GM08714 (cell line): ENCODE results near the gene HMGB3.
"Not testable (repeated sequence)": the region's sequence is repeated elsewhere in the genome, so short reads cannot be mapped to it uniquely, and the experiment has no call there.

Experiments
- H3K4me3 ChIP-seq: fragments of 200-500 bp; sonication (Bioruptor generic); 2 replicates; pipeline ENCODE4 v1.5.1; 2014; ENCODE audit warnings: mild to moderate bottlenecking, low read length, inconsistent platforms
- ZNF274 ChIP-seq: IDR thresholded peaks from 2 replicates; pipeline ENCODE4 v1.6.1; 2012; ENCODE audit warnings: mild to moderate bottlenecking, low read depth, low read length

The HMGB3 gene

DNA sequence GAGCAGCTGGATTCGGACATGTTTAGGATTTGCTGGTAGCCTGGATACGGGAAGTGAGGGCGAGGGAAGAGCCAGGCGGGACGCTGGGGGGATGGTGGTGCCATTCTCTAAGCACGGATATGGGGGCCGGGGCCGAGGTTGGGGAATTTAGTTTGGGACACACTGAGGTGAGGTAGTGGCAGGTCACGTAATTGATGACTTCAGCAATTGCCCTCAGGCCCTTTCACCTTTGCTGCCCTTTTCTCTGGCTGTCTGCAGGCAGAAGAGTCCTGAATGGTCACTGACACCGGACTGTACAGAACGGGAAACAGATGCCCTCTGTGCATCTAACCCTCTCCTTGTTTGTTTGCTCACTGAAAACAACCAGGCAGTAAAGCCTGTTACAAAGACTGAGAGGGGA is 16.9 kb upstream of the HMGB3 start:
- TF ChIP-seq ZNF274 = no peak
- H3K4me3 ChIP-seq = no peak overlapping the region

DNA sequence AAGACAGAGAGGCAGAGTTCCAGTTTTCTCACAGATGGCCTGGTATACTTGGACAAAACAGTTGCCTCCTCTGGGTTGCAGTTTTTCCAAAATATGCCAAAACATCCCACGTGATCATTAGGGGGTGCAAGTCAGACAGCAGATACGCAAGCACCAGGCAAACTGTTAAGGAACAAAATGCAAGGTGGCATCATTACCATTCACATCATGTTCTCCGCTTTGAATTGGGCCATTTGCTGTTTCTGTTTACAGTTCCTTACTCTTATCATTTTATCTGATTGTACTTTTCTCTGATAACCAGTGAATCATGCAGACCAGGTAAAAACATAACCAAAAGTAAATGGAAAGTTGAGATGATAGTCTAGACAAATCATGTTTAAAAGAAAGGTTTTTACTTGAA is 16.4 kb upstream of the HMGB3 start:
- H3K4me3 ChIP-seq = no peak overlapping the region
- TF ChIP-seq ZNF274 = no peak

DNA sequence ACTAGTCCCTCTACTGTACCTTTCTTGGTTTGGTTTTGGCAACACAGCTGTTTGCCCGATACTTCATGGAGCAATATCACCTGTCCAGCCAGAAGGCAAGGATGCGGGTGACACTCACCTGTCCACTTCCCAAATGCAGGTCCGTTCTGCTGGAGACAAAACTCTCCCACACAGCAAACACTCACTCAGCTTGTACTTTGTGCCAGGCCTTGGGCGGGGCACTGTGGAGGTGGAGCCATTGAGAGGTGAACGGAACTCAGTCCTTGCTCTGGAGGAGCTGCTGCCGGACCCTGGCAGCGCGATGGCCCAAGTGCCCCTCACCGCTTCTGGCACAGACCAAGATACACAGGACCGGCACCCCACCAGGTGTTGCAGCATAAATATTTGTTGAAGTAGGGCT is 15.3 kb upstream of the HMGB3 start:
- no peak for TF ChIP-seq ZNF274
- no peak overlapping the region for H3K4me3 ChIP-seq

DNA sequence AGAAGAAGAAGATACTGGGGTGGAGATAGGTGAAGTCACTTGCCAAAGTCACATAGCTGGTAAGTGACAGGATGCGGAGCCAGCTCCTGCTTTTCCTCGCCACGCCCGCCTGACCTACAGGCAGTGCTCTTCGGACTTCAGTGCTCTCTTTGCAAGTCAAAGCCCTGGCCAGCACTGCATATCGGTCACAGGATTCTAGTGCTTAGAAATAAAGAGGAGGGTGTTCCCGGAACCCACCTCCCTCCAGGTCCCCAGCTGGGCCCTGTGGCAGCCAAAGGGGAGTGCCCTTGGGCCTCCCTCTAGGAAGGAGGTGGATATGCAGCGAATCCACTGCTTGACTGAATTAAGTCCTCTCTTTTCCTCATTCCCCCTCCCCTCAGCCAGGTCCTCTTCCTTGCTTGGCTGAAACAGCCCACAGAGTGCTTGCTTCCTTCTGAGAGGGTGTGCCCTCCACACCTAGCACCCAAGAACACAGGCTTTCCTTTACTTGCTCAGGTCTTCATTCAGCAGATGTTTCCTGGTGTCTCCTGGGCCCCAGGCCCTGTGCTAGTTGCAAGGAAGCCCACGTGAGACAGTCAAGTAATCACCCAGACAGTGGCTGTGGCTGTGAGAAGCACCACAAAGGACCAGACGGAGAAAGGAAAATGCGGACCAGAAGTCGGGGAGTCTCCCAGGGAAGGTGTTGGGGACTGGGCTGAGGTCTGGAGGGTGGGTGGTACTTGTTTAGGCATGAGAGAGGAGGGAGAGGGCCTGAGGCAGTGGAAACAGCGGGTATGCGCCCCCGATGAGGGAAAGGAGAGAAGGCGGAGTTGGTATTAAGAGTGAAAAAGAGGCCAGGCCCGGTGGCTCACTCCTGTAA is 14.0 kb upstream of the HMGB3 start:
- TF ChIP-seq ZNF274 = no peak

GRCh38 chrX:150972450-150972849 is 10.7 kb upstream of the HMGB3 start:
- no peak overlapping the region for H3K4me3 ChIP-seq
- TF ChIP-seq ZNF274 = no peak

More for the DNA sequence above, 14.0 kb upstream of the HMGB3 start:
- no peak overlapping the region for H3K4me3 ChIP-seq

DNA sequence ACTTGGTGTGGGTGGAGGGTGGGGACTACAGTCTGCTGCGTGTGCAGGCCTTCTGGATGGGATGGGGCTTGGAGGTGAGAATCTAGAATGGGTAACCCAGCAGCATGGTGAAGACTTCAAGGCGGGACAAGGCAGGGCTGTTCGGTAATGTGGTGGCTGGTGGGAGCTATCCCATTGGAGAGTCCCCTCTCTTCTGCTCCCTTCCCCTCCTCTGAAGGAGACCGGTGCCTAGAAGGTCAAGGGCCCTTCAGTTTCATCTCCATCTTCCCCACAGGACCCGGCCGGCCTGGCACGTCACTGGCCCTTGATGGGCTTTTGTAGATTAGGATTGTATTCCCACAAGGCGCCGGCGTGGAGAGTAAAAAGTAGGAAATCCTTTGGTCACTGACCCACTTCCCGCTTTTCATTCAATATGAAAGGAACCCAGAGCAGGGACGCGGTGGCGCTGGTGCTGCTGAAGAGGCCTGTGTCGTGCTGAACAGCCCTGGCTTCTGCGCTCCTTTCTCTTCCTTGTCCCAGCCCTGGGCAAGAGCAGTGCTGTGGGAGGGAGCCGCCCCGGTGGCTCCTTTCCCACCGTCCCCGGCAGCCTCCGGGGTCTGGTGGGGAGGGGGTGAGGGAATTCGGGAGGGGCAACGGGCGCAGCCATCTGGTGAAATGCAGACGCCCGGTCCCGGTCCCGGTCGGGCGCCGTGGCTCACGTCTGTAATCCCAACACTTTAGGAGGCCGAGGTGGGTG is 7.3 kb upstream of the HMGB3 start:
- no peak for TF ChIP-seq ZNF274

DNA sequence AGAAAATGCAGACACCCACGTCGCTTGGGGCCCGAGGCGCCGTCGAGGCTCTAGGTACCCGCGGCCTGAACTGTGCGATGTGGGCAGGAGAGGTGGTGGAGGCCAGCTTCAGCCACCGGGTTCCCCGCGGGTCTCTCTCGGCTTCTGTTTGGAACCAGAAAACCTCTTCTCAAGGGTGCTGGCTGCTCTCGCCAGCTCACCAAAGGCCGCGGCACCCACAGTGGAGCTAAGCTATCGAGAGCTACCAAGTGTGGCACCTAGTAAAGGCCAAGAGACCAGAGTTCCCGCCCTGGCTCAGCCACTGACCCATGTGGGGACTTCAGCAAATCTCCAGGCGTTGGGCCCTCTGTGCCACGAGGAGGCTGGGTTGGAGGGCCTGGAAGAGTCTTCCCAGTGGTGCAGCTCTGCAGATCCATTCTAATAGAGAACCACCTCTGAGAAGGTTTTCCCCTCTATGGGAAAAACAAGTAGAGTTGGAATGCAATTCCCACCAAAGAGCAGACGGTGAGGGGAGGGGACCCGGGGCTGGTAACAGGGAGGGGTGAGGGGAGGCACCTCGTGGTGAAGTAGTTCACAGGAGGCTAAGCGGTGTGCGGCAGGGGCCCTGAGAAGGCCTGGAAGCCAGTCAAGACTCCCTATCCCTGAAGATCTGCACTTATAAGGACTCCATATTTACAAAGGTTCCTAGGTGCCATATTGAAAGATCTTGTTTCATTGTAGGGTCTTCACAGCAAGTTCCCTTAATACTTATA is 5.5 kb upstream of the HMGB3 start:
- H3K4me3 ChIP-seq = no peak overlapping the region
- no peak for TF ChIP-seq ZNF274

More for the DNA sequence above, 7.3 kb upstream of the HMGB3 start:
- H3K4me3 ChIP-seq = no peak overlapping the region

DNA sequence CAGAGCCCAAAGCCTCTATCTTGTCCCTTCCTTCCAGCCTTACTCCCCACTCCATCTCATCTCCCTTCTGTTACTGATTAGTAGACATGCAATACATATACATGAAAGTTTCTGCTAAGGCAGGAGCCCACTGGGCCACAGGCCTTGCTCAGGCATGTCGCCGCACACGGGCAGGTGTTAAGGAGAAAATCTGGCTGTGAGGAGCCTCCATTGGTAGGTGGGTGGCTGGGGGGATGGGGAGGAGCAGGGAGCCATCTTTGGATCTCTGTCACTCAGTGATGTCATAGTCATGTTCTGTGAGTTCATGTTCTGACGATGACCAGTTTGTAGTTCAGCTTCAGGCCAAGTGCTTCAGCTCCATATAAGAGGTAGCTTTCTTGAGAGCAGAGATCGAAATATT is 2.9 kb upstream of the HMGB3 start:
- TF ChIP-seq ZNF274 = no peak
- H3K4me3 ChIP-seq = no peak overlapping the region

DNA sequence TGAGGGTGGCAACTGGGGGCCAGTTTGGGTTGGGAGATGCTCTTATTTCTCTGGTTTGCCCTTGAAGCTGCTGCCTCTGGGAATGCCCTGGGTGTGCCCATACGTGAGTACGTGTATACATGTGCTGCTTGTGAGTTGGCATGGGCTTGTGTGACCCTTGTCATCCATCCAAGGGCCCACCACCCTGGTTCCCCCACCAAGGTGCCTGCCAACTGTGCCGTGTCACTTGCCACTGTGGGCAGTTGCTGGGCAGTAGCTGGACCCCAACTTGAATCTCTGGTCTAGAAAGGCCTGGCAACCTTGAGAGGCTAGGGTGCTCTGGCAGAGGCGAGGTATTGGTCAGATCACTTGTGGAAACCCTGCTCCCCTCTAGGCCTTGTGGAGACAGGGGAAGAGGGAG is 2.4 kb upstream of the HMGB3 start:
- no peak for TF ChIP-seq ZNF274
- H3K4me3 ChIP-seq = no peak overlapping the region

- no peak for TF ChIP-seq ZNF274
- H3K4me3 ChIP-seq = peak overlapping the region; percentile 69; the same call in 1 of the 2 replicates
Measured at GRCh38 chrX:150982235-150982787, 824 bp upstream of the HMGB3 start.

DNA sequence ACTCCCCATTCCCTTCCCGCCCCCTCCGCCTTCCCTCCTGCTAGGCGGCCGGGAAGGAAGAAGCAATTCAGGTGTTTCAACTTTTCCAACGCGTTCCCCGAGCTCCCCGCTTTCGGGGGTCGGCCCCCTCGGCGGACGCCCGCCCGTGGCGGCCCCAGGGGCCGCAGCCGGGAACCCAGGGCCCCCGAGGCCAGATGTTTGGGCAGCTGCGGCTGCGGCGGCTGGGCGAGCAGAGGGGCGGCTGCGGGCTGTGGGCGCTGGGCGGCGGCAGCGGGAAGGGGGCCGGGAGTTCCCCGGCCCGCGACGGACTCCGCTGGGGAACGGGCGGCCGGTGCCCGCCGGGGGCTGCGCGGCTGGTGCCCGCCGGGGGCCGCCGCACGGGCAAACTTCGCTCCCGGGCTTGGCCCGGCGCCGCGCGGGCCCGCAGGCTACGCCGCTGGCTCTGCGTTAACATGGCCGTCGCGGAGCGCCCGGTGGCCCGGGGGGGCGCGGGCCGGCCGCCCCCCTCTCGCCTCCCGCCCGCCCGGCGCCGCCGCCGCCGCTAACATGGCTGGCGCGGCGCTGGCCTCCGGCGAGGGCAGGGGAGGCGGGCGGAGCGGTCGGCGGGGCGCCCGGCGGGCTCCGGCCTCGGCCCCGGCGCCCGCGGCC is 510 bp downstream of the HMGB3 start:
- peak overlapping the region; percentile 83 for H3K4me3 ChIP-seq
- no peak for TF ChIP-seq ZNF274

- no peak for TF ChIP-seq ZNF274
Measured at GRCh38 chrX:150984169-150984824, 1.2 kb downstream of the HMGB3 start.

DNA sequence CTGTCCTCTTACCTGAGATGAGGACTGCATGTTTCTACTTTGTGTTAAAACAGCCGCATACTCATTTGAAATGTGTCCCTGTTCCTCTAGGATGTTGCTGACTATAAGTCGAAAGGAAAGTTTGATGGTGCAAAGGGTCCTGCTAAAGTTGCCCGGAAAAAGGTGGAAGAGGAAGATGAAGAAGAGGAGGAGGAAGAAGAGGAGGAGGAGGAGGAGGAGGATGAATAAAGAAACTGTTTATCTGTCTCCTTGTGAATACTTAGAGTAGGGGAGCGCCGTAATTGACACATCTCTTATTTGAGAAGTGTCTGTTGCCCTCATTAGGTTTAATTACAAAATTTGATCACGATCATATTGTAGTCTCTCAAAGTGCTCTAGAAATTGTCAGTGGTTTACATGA is 4.6 kb downstream of the HMGB3 start:
- H3K4me3 ChIP-seq = not testable (repeated sequence)

More at GRCh38 chrX:150984169-150984824, 1.2 kb downstream of the HMGB3 start:
- H3K4me3 ChIP-seq = peak overlapping the region; percentile 92
